Measurements from ENCODE around the gene NME7. TPM values are rescaled to one million over a fixed set of nuclear protein-coding genes. Genes with fewer than 3 reads are reported as not detected.

Gene NME7
- total and polyA plus RNA-seq, 4 donors = 13.3 to 23.5 (median 17.7) TPM

- ATAC-seq (ENCODE audit: low FRiP score) (no peak), DNase-seq (no peak)
- no peak overlapping the region for H3K27ac ChIP-seq (ENCODE audit: low read depth in 1 of 2, low read length in 2 of 2)
- intact Hi-C loops (cut with DNase I) = no loop called here
- H3K9me3 ChIP-seq (ENCODE audit: control insufficient read depth, low read length) = no peaks in the 10 kb centered on the region
- H3K27me3 ChIP-seq (ENCODE audit: control insufficient read depth in 1 of 2, insufficient read depth in 2 of 2, low read length in 1 of 2) = no peaks in the 10 kb centered on the region
- no peak overlapping the region for H3K4me3 ChIP-seq (ENCODE audit: low read length in 2 of 2)
- peaks cover 0 to 4% of the 10 kb centered on the region in 2 donors for H3K4me1 ChIP-seq (ENCODE audit: control insufficient read depth in 1 of 2, insufficient read depth in 2 of 2, low read length in 2 of 2)
- H3K36me3 ChIP-seq (ENCODE audit: control insufficient read depth in 1 of 2, insufficient read depth in 2 of 2, low read length in 1 of 2) = no peaks in the 10 kb centered on the region
- WGBS, 2 donors = 88 to 93% methylated on average over 6 of the region's 6 CpGs
These were observed 255.4 kb downstream of the NME7 start for GRCh38 chr1:169112241-169112640.

GRCh38 chr1:169111472-169111871 is 256.1 kb downstream of the NME7 start:
- 94 to 97% methylated on average over 6 of the region's 6 CpGs for WGBS, 2 donors
- no peak overlapping the region for H3K27ac ChIP-seq (ENCODE audit: low read depth in 1 of 2, low read length in 2 of 2)

GRCh38 chr1:169110689-169111447 is 256.7 kb downstream of the NME7 start:
- H3K9me3 ChIP-seq (ENCODE audit: control insufficient read depth, low read length) = no peaks in the 10 kb centered on the region
- no peak overlapping the region for H3K27ac ChIP-seq (ENCODE audit: low read depth in 1 of 2, low read length in 2 of 2)
- DNase-seq (peak in 1 of 2 donors; percentile 67), ATAC-seq (ENCODE audit: low FRiP score) (no peak)
- intact Hi-C loops (cut with DNase I) = no loop called here
- peaks cover 0 to 4% of the 10 kb centered on the region in 2 donors for H3K4me1 ChIP-seq (ENCODE audit: control insufficient read depth in 1 of 2, insufficient read depth in 2 of 2, low read length in 2 of 2)
- H3K4me3 ChIP-seq (ENCODE audit: low read length in 2 of 2) = no peak overlapping the region
- no peaks in the 10 kb centered on the region for H3K36me3 ChIP-seq (ENCODE audit: control insufficient read depth in 1 of 2, insufficient read depth in 2 of 2, low read length in 1 of 2)
- no peaks in the 10 kb centered on the region for H3K27me3 ChIP-seq (ENCODE audit: control insufficient read depth in 1 of 2, insufficient read depth in 2 of 2, low read length in 1 of 2)
- WGBS, 2 donors = 71 to 83% methylated on average over 7 of the region's 7 CpGs

More at GRCh38 chr1:169111472-169111871, 256.1 kb downstream of the NME7 start:
- peaks cover 0 to 4% of the 10 kb centered on the region in 2 donors for H3K4me1 ChIP-seq (ENCODE audit: control insufficient read depth in 1 of 2, insufficient read depth in 2 of 2, low read length in 2 of 2)
- no peak overlapping the region for H3K4me3 ChIP-seq (ENCODE audit: low read length in 2 of 2)
- H3K36me3 ChIP-seq (ENCODE audit: control insufficient read depth in 1 of 2, insufficient read depth in 2 of 2, low read length in 1 of 2) = no peaks in the 10 kb centered on the region
- intact Hi-C loops (cut with DNase I) = no loop called here
- ATAC-seq (ENCODE audit: low FRiP score) (no peak), DNase-seq (no peak)
- H3K9me3 ChIP-seq (ENCODE audit: control insufficient read depth, low read length) = no peaks in the 10 kb centered on the region
- H3K27me3 ChIP-seq (ENCODE audit: control insufficient read depth in 1 of 2, insufficient read depth in 2 of 2, low read length in 1 of 2) = no peaks in the 10 kb centered on the region

GRCh38 chr1:169110236-169110635 is 257.4 kb downstream of the NME7 start:
- Histone ChIP-seq H3K4me3 (ENCODE audit: low read length in 2 of 2) (no peak overlapping the region), H3K4me1 (ENCODE audit: control insufficient read depth in 1 of 2, insufficient read depth in 2 of 2, low read length in 2 of 2) (peaks cover 0 to 4% of the 10 kb centered on the region in 2 donors), H3K36me3 (ENCODE audit: control insufficient read depth in 1 of 2, insufficient read depth in 2 of 2, low read length in 1 of 2) (no peaks in the 10 kb centered on the region), H3K9me3 (ENCODE audit: control insufficient read depth, low read length) (no peaks in the 10 kb centered on the region), H3K27me3 (ENCODE audit: control insufficient read depth in 1 of 2, insufficient read depth in 2 of 2, low read length in 1 of 2) (no peaks in the 10 kb centered on the region), H3K27ac (ENCODE audit: low read depth in 1 of 2, low read length in 2 of 2) (no peak overlapping the region)
- ATAC-seq (ENCODE audit: low FRiP score) (no peak), DNase-seq (no peak)
- intact Hi-C loops (cut with DNase I) = no loop called here
- 22 to 38% methylated on average over 3 of the region's 3 CpGs for WGBS, 2 donors

- WGBS, 2 donors = 48 to 65% methylated on average over 8 of the region's 8 CpGs
- Histone ChIP-seq H3K36me3 (ENCODE audit: control insufficient read depth in 1 of 2, insufficient read depth in 2 of 2, low read length in 1 of 2) (no peaks in the 10 kb centered on the region), H3K27ac (ENCODE audit: low read depth in 1 of 2, low read length in 2 of 2) (no peak overlapping the region), H3K4me1 (ENCODE audit: control insufficient read depth in 1 of 2, insufficient read depth in 2 of 2, low read length in 2 of 2) (peaks cover 0 to 4% of the 10 kb centered on the region in 2 donors), H3K27me3 (ENCODE audit: control insufficient read depth in 1 of 2, insufficient read depth in 2 of 2, low read length in 1 of 2) (no peaks in the 10 kb centered on the region), H3K4me3 (ENCODE audit: low read length in 2 of 2) (no peak overlapping the region), H3K9me3 (ENCODE audit: control insufficient read depth, low read length) (no peaks in the 10 kb centered on the region)
- intact Hi-C loops (cut with DNase I) = loop anchor here in 1 of 2 donors (5.0 to 10.0 kb wide), 3 partner anchors 105 to 502 kb away; no protein-coding TSS in a partner anchor
- no peak for DNase-seq
- ATAC-seq (ENCODE audit: low FRiP score) = no peak
These were observed 257.9 kb downstream of the NME7 start for GRCh38 chr1:169109561-169110134.

- no peak for ATAC-seq (ENCODE audit: low FRiP score)
- Histone ChIP-seq H3K4me3 (ENCODE audit: low read length in 2 of 2) (no peak overlapping the region), H3K9me3 (ENCODE audit: control insufficient read depth, low read length) (no peaks in the 10 kb centered on the region), H3K27me3 (ENCODE audit: control insufficient read depth in 1 of 2, insufficient read depth in 2 of 2, low read length in 1 of 2) (no peaks in the 10 kb centered on the region), H3K27ac (ENCODE audit: low read depth in 1 of 2, low read length in 2 of 2) (no peak overlapping the region), H3K4me1 (ENCODE audit: control insufficient read depth in 1 of 2, insufficient read depth in 2 of 2, low read length in 2 of 2) (peaks cover 0 to 4% of the 10 kb centered on the region in 2 donors), H3K36me3 (ENCODE audit: control insufficient read depth in 1 of 2, insufficient read depth in 2 of 2, low read length in 1 of 2) (no peaks in the 10 kb centered on the region)
- WGBS, 2 donors = 88 to 95% methylated on average over 10 of the region's 10 CpGs
- intact Hi-C loops (cut with DNase I) = loop anchor here in 1 of 2 donors (5.0 to 10.0 kb wide), 3 partner anchors 104 to 502 kb away; no protein-coding TSS in a partner anchor
- DNase-seq = no peak
These were observed 258.6 kb downstream of the NME7 start for GRCh38 chr1:169108863-169109560.

- Histone ChIP-seq H3K4me1 (ENCODE audit: control insufficient read depth in 1 of 2, insufficient read depth in 2 of 2, low read length in 2 of 2) (peaks cover 0 to 2% of the 10 kb centered on the region in 2 donors), H3K27me3 (ENCODE audit: control insufficient read depth in 1 of 2, insufficient read depth in 2 of 2, low read length in 1 of 2) (no peaks in the 10 kb centered on the region), H3K36me3 (ENCODE audit: control insufficient read depth in 1 of 2, insufficient read depth in 2 of 2, low read length in 1 of 2) (no peaks in the 10 kb centered on the region), H3K4me3 (ENCODE audit: low read length in 2 of 2) (no peak overlapping the region), H3K27ac (ENCODE audit: low read depth in 1 of 2, low read length in 2 of 2) (no peak overlapping the region), H3K9me3 (ENCODE audit: control insufficient read depth, low read length) (no peaks in the 10 kb centered on the region)
- no peak for DNase-seq
- intact Hi-C loops (cut with DNase I) = loop anchor here in 1 of 2 donors (5.0 to 10.0 kb wide), 3 partner anchors 103 to 501 kb away; no protein-coding TSS in a partner anchor
- no peak for ATAC-seq (ENCODE audit: low FRiP score)
- 90% methylated on average over 2 of the region's 2 CpGs for WGBS, 2 donors
These were observed 259.4 kb downstream of the NME7 start for GRCh38 chr1:169108223-169108622.

GRCh38 chr1:169107603-169108208 is 259.9 kb downstream of the NME7 start:
- DNase-seq = no peak
- no peaks in the 10 kb centered on the region for H3K9me3 ChIP-seq (ENCODE audit: control insufficient read depth, low read length)
- WGBS, 2 donors = 51 to 71% methylated on average over 9 of the region's 9 CpGs
- no peak overlapping the region for H3K27ac ChIP-seq (ENCODE audit: low read depth in 1 of 2, low read length in 2 of 2)
- H3K36me3 ChIP-seq (ENCODE audit: control insufficient read depth in 1 of 2, insufficient read depth in 2 of 2, low read length in 1 of 2) = no peaks in the 10 kb centered on the region
- intact Hi-C loops (cut with DNase I) = loop anchor here in 1 of 2 donors (5.0 to 10.0 kb wide), 3 partner anchors 103 to 500 kb away; no protein-coding TSS in a partner anchor
- peaks cover 0 to 2% of the 10 kb centered on the region in 2 donors for H3K4me1 ChIP-seq (ENCODE audit: control insufficient read depth in 1 of 2, insufficient read depth in 2 of 2, low read length in 2 of 2)
- H3K4me3 ChIP-seq (ENCODE audit: low read length in 2 of 2) = peak overlapping the region; percentile 84 to 85
- ATAC-seq (ENCODE audit: low FRiP score) = no peak
- no peaks in the 10 kb centered on the region for H3K27me3 ChIP-seq (ENCODE audit: control insufficient read depth in 1 of 2, insufficient read depth in 2 of 2, low read length in 1 of 2)

All from aorta (tissue), 5 donors.